ENCODE data around the gene RAPGEF5. TPM values are rescaled to one million over a fixed set of nuclear protein-coding genes. Genes with fewer than 3 reads are reported as not detected.

Gene RAPGEF5
- polyA plus RNA-seq, 1 of the 3 experiments (the other 2 are of a cell fraction) = 1.2 TPM

- no peaks in the 10 kb centered on the region; a peak in 1 of 4 replicates for H3K4me1 ChIP-seq (ENCODE audit: control insufficient read depth in 1 of 2, insufficient read depth in 2 of 2, low read depth in 1 of 2, low read length in 1 of 2)
- WGBS (ENCODE audit: low lambda C conversion rate) = 54% methylated on average over 2 of the region's 2 CpGs
- POLR2A ChIA-PET = no interaction called here
- H3K9me3 ChIP-seq = no peaks in the 10 kb centered on the region
- no peaks in the 10 kb centered on the region for H3K36me3 ChIP-seq (replicated peaks in 1 of 2; ENCODE audit: control insufficient read depth in 1 of 2, insufficient read depth in 2 of 2, low read length in 1 of 2)
- H3K27ac ChIP-seq (ENCODE audit: low read depth in 2 of 2, low read length in 1 of 2) = no peak overlapping the region
- no peaks in the 10 kb centered on the region for H4K20me1 ChIP-seq (ENCODE audit: insufficient read depth)
- H3K4me3 ChIP-seq (ENCODE audit: low read depth in 2 of 2, low read length in 1 of 2) = no peak overlapping the region
- no peaks in the 10 kb centered on the region for H3K79me2 ChIP-seq (ENCODE audit: insufficient read depth)
- no peak for DNase-seq
- TF ChIP-seq CTCF (IDR thresholded peaks at IDR 0.05) = no peak
- no peak for TF ChIP-seq NRF1 (IDR thresholded peaks at IDR 0.05; ENCODE audit: low read depth, low read length)
- no peak for TF ChIP-seq IRF3 (IDR thresholded peaks at IDR 0.05; ENCODE audit: low read depth, low read length)
- TF ChIP-seq NFIC (IDR thresholded peaks at IDR 0.05; ENCODE audit: borderline replicate concordance) = no peak
- H3K4me2 ChIP-seq = no peak overlapping the region
- H3F3A ChIP-seq (replicated peaks; ENCODE audit: insufficient read depth) = no peaks in the 10 kb centered on the region
- H3K9ac ChIP-seq = no peak overlapping the region
- H3K27me3 ChIP-seq (ENCODE audit: insufficient read depth) = no peaks in the 10 kb centered on the region
- CTCF ChIA-PET = interaction anchor here (1.2 to 1.7 kb wide), 2 partner anchors 16 to 166 kb away, joined by 3 to 4 read pairs; no protein-coding TSS in a partner anchor
- no peaks in the 10 kb centered on the region for H3K9me2 ChIP-seq
- H2AFZ ChIP-seq (ENCODE audit: low read depth) = no peak overlapping the region
Measured at GRCh38 chr7:22275661-22276060, 81.3 kb downstream of the RAPGEF5 start.

- Histone ChIP-seq H3K4me1 (ENCODE audit: control insufficient read depth in 1 of 2, insufficient read depth in 2 of 2, low read depth in 1 of 2, low read length in 1 of 2) (no peaks in the 10 kb centered on the region), H3K27me3 (ENCODE audit: insufficient read depth) (no peaks in the 10 kb centered on the region), H3K9ac (no peak overlapping the region), H3K4me2 (no peak overlapping the region), H3K27ac (ENCODE audit: low read depth in 2 of 2, low read length in 1 of 2) (no peak overlapping the region), H3K9me3 (no peaks in the 10 kb centered on the region), H3K36me3 (replicated peaks in 1 of 2; ENCODE audit: control insufficient read depth in 1 of 2, insufficient read depth in 2 of 2, low read length in 1 of 2) (no peaks in the 10 kb centered on the region), H2AFZ (ENCODE audit: low read depth) (no peak overlapping the region), H3K79me2 (ENCODE audit: insufficient read depth) (no peaks in the 10 kb centered on the region), H3K4me3 (ENCODE audit: low read depth in 2 of 2, low read length in 1 of 2) (no peak overlapping the region), H3F3A (replicated peaks; ENCODE audit: insufficient read depth) (no peaks in the 10 kb centered on the region), H3K9me2 (no peaks in the 10 kb centered on the region), H4K20me1 (ENCODE audit: insufficient read depth) (no peaks in the 10 kb centered on the region)
- 36% methylated on average over 4 of the region's 4 CpGs for WGBS (ENCODE audit: low lambda C conversion rate)
- ChIA-PET POLR2A (no interaction called here), CTCF (no interaction called here)
- DNase-seq = no peak
- TF ChIP-seq TEAD4 (IDR thresholded peaks at IDR 0.05; ENCODE audit: borderline replicate concordance, insufficient read depth) (no peak), RFX5 (IDR thresholded peaks at IDR 0.05; ENCODE audit: low read length) (no peak), GATA2 (CRISPR knock-in tag; IDR thresholded peaks at IDR 0.05) (no peak), MEF2A (IDR thresholded peaks at IDR 0.05; ENCODE audit: borderline replicate concordance, low read depth) (no peak), EP300 (IDR thresholded peaks at IDR 0.05; ENCODE audit: borderline replicate concordance in 1 of 2, low read depth in 1 of 2, low read length in 1 of 2) (no peak), RAD21 (IDR thresholded peaks at IDR 0.05; ENCODE audit: low read length) (no peak), MXI1 (IDR thresholded peaks at IDR 0.05; ENCODE audit: low read depth, low read length) (no peak), SMC3 (IDR thresholded peaks at IDR 0.05; ENCODE audit: low read depth, low read length) (no peak), FOSL2 (IDR thresholded peaks at IDR 0.05; ENCODE audit: borderline replicate concordance, low read depth) (no peak), CTCF (IDR thresholded peaks at IDR 0.05) (no peak), MAX (IDR thresholded peaks at IDR 0.05; ENCODE audit: low read depth) (no peak), IRF3 (IDR thresholded peaks at IDR 0.05; ENCODE audit: low read depth, low read length) (no peak), FOXM1 (IDR thresholded peaks at IDR 0.05; ENCODE audit: low read depth) (no peak), ZBTB33 (IDR thresholded peaks at IDR 0.05; ENCODE audit: borderline replicate concordance, low read depth) (no peak), EZH2phosphoT487 (IDR thresholded peaks at IDR 0.05; ENCODE audit: borderline replicate concordance, low read depth) (no peak)
Measured at GRCh38 chr7:22271311-22271710, 85.6 kb downstream of the RAPGEF5 start.
